DND-41 (cell line): ENCODE measurements around the gene NCL.

Experiments used
- ATAC-seq: fragments of 200-7000 bp; cut with Tn5 transposase; 3 replicates; pipeline ENCODE4 v1.9.1; 2021; ENCODE audit warnings: low read depth; ENCODE audit not compliant: insufficient read depth
- DNase-seq: peaks from one replicate; pipeline ENCODE4 v3.0.0-alpha.2; 2020
- H2AFZ ChIP-seq: 2 replicates; pipeline ENCODE4 v1.6.0; 2012; ENCODE audit warnings: low read depth, low read length
- H3K27ac ChIP-seq: 2 replicates; pipeline ENCODE4 v1.5.1; 2012; ENCODE audit warnings: low read length, inconsistent platforms
- H3K27me3 ChIP-seq: fragments of 200-600 bp; sonication (generic); 2 replicates; pipeline ENCODE4 v1.6.0; 2012; ENCODE audit warnings: low read length, mild to moderate bottlenecking, inconsistent platforms; ENCODE audit not compliant: insufficient read depth, poor library complexity
- H3K36me3 ChIP-seq: 2 replicates; pipeline ENCODE4 v1.5.1; 2012; ENCODE audit warnings: low read length, inconsistent platforms; ENCODE audit not compliant: insufficient read depth
- H3K4me1 ChIP-seq: 2 replicates; pipeline ENCODE4 v1.5.1; 2012; ENCODE audit warnings: mild to moderate bottlenecking, low read length; ENCODE audit not compliant: insufficient read depth
- H3K4me2 ChIP-seq: 2 replicates; pipeline ENCODE4 v1.6.0; 2012; ENCODE audit warnings: mild to moderate bottlenecking, moderate library complexity, low read length, inconsistent platforms; ENCODE audit not compliant: insufficient read depth
- H3K4me3 ChIP-seq, 2 experiments: fragments of 200-600 bp in 1 of 2; shearing (Covaris generic) in 1 of 2; 2 replicates each; pipeline ENCODE4 v1.5.1; 2012 to 2016; ENCODE audit warnings: inconsistent platforms in 2 of 2, low read length in 2 of 2, mild to moderate bottlenecking in 2 of 2, low read depth in 1 of 2, moderate library complexity in 1 of 2
- H3K79me2 ChIP-seq: 2 replicates; pipeline ENCODE4 v1.6.0; 2012; ENCODE audit warnings: low read length, inconsistent platforms; ENCODE audit not compliant: insufficient read depth
- H3K9ac ChIP-seq: 2 replicates; pipeline ENCODE4 v1.6.0; 2012; ENCODE audit warnings: low read depth, mild to moderate bottlenecking, inconsistent platforms, low read length, moderate library complexity
- H3K9me3 ChIP-seq: 2 replicates; pipeline ENCODE4 v1.5.1; 2012; ENCODE audit warnings: low read length, moderate library complexity, mild to moderate bottlenecking, inconsistent platforms; ENCODE audit not compliant: insufficient read depth, severe bottlenecking
- H4K20me1 ChIP-seq: 2 replicates; pipeline ENCODE4 v1.6.0; 2012; ENCODE audit warnings: low read length; ENCODE audit not compliant: insufficient read depth
- CTCF ChIP-seq: IDR thresholded peaks from 2 replicates; pipeline ENCODE4 v1.5.1; 2012; ENCODE audit warnings: borderline replicate concordance, low read length, moderate library complexity, mild to moderate bottlenecking; ENCODE audit not compliant: poor library complexity, severe bottlenecking; ENCODE audit errors: extremely low read depth
- EZH2 ChIP-seq: IDR thresholded peaks from 3 replicates; pipeline ENCODE4 v1.6.1; 2012; ENCODE audit warnings: borderline replicate concordance, low read depth, mild to moderate bottlenecking, moderate library complexity, low read length, inconsistent platforms; ENCODE audit not compliant: severe bottlenecking

Gene NCL

GRCh38 chr2:231415029-231415428, 49.3 kb downstream of the NCL start:
- H4K20me1 ChIP-seq: no peaks in the 10 kb centered on the region
- peaks cover 6% of the 10 kb centered on the region for H3K9me3 ChIP-seq
- H3K79me2 ChIP-seq: no peaks in the 10 kb centered on the region
- no peak overlapping the region for H3K4me2 ChIP-seq
- no peak overlapping the region for H3K27ac ChIP-seq
- H3K36me3 ChIP-seq: no peaks in the 10 kb centered on the region
- no peak overlapping the region for H3K4me3 ChIP-seq
- H3K4me1 ChIP-seq: no peaks in the 10 kb centered on the region
- DNase-seq (no peak), ATAC-seq (no peak)
- H2AFZ ChIP-seq: no peak overlapping the region
- H3K9ac ChIP-seq: no peak overlapping the region
- no peak for TF ChIP-seq CTCF
- no peak for TF ChIP-seq EZH2
- no peaks in the 10 kb centered on the region for H3K27me3 ChIP-seq

DNA sequence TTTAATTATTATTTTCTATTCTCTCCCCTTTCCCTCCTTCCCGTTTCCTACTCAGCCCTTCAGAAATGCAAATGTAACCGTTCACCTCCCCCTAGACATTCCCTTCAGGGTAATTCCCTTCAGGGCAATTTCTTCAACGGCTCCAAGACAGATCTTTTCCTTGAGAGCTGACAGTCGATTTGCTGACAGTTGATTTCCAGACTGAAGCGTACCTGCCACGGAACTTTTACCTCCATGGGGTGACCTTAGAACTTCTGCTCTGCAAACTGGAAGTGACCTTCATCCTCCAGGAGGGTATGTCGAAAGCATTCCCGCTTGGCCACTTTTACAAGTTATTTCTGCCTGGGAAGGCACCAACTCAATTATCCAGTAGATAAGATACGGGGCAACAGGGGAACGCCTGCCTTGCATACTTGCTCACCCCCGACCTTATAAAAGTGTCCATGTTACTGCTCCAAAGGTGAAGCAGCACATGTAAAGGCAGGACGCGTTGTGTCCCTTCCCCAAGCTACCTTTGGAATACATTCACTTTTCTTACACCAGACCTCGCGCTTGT, 50.3 kb downstream of the NCL start:
- Histone ChIP-seq H3K36me3 (no peaks in the 10 kb centered on the region), H3K9me3 (peaks cover 9% of the 10 kb centered on the region), H3K79me2 (no peaks in the 10 kb centered on the region), H4K20me1 (no peaks in the 10 kb centered on the region), H3K4me2 (no peak overlapping the region), H3K27ac (no peak overlapping the region), H3K27me3 (no peaks in the 10 kb centered on the region), H3K4me1 (no peaks in the 10 kb centered on the region), H3K4me3 (no peak overlapping the region), H2AFZ (no peak overlapping the region), H3K9ac (no peak overlapping the region)
- no peak for TF ChIP-seq CTCF
- TF ChIP-seq EZH2: no peak
- DNase-seq: no peak
- ATAC-seq: no peak

- DNase-seq (no peak), ATAC-seq (no peak; the same call in 2 of the 3 replicates)
- Histone ChIP-seq H4K20me1 (no peaks in the 10 kb centered on the region), H3K4me1 (no peaks in the 10 kb centered on the region), H3K27me3 (no peaks in the 10 kb centered on the region), H2AFZ (no peak overlapping the region), H3K9me3 (peaks cover 9% of the 10 kb centered on the region), H3K4me3 (no peak overlapping the region), H3K4me2 (no peak overlapping the region), H3K9ac (no peak overlapping the region), H3K36me3 (no peaks in the 10 kb centered on the region), H3K79me2 (no peaks in the 10 kb centered on the region), H3K27ac (no peak overlapping the region)
- TF ChIP-seq CTCF (no peak), EZH2 (no peak)
Measured at GRCh38 chr2:231413456-231413855, 50.8 kb downstream of the NCL start.

GRCh38 chr2:231412618-231412963, 51.7 kb downstream of the NCL start:
- H4K20me1 ChIP-seq: no peaks in the 10 kb centered on the region
- no peak overlapping the region for H3K4me3 ChIP-seq
- H3K27me3 ChIP-seq: no peaks in the 10 kb centered on the region
- no peaks in the 10 kb centered on the region for H3K79me2 ChIP-seq
- no peak for DNase-seq
- H3K36me3 ChIP-seq: no peaks in the 10 kb centered on the region
- no peak overlapping the region for H2AFZ ChIP-seq
- no peak for ATAC-seq
- H3K27ac ChIP-seq: no peak overlapping the region
- no peaks in the 10 kb centered on the region for H3K4me1 ChIP-seq
- peaks cover 9% of the 10 kb centered on the region for H3K9me3 ChIP-seq
- H3K4me2 ChIP-seq: no peak overlapping the region
- no peak overlapping the region for H3K9ac ChIP-seq
- TF ChIP-seq EZH2 (no peak), CTCF (no peak)
